Measurements from ENCODE around the gene TMEM132E.

TMEM132E gene

GRCh38 chr17:34570506-34570905 is 8.9 kb upstream of the TMEM132E start:
- DNase-seq (ENCODE audit: low read depth): no peak

DNA sequence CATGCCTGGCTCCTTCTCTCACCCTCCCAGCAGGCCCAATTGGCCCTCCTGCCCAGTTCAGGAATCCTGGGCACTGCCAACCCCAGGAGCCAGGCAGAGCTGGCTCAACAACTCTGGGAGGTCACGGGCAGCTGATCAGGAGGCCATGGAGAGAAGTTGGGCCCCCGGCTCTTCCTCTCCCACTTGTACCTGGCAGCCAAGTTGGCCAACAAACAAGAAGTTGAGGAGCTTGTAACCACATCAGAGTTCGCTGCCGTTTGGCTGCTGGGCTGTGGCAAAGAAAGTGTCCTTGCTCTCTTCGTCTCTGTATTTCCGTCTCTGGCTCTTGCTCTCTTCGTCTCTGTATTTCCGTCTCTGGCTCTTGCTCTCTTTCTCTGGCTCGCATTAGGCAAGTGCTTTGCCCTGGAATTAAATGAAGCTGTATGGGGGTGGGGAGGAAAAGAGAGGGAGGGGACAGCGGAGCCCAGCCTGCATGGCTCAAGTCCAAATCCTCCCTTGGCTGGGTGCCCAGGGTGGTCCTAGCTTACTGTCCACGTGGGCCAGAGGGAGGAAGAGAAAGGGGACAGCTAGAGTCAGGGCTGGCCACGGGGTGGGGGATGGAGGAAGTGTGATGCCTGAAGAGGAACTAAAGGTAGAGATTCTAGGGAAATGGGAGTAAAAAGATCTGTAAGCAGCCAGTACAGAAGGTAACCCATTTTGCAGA is 7.8 kb upstream of the TMEM132E start:
- DNase-seq (ENCODE audit: low read depth): no peak

DNA sequence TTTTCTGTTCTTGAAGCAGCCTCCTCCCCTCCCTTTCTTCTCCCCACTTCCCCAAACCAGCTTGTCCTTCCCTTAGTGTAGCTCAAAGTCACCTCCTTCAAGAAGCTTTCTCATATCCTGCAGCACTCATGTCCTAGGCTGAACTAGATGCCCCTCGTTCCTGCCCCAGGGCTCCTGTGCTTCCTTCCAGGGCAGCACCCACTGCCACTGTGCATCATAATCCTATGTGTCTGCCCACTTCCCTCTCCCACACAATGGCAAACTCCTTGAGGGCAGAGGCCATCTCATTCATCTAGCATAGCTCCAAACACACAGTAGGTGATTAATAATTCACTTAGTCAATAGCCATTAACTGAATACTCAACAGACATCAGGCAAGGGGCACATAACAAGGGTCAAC is 6.9 kb upstream of the TMEM132E start:
- DNase-seq (ENCODE audit: low read depth): no peak

- no peak for DNase-seq (ENCODE audit: low read depth)
These were observed 4.2 kb upstream of the TMEM132E start for GRCh38 chr17:34575182-34575581.

GRCh38 chr17:34578016-34578415 is 1.4 kb upstream of the TMEM132E start:
- DNase-seq (ENCODE audit: low read depth): no peak

- no peak for DNase-seq (ENCODE audit: low read depth)
These were observed 746 bp upstream of the TMEM132E start for GRCh38 chr17:34578656-34579016.

GRCh38 chr17:34579979-34580684 is 750 bp downstream of the TMEM132E start:
- DNase-seq (ENCODE audit: low read depth): no peak

- no peak for DNase-seq (ENCODE audit: low read depth)
These were observed 1.5 kb downstream of the TMEM132E start for GRCh38 chr17:34580685-34581445.

DNA sequence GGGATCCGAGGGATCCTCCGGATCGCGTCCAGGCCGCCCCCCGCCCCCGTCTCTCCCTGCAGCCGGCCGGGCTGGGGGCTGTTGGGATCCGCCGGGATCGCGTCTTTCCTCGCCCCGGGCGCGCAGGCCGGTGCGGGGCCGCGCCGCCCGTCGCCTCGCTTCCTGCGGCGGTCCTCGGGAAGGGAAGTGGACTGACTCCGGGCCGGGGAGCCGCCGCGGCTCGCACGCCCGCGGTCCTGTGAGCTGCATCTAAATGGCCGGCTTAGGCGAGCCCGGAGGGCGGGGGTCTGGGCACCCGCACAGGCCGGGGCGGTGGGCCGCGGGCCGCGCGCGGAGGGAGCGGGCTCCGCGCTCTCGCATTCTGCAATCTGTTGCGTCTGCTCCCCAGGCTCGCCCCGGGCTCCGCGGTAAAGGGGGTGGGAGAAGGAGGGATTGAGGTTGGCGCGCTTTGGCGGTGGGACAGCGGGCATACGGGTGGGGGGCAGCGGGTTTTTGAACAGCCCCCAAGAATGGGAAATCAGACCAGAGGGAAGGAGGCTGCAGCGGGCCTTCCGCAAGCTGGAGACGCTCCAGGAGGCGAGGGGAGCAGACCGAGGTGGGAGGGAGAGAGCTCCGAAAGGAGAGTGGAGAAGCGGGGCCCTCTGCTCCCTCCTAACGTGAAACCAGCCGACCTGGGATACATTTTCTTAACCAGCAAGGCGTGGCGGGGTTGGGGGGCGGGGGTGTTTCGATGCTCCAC is 2.2 kb downstream of the TMEM132E start:
- no peak for DNase-seq (ENCODE audit: low read depth)

GRCh38 chr17:34582185-34582900 is 3.0 kb downstream of the TMEM132E start:
- no peak for DNase-seq (ENCODE audit: low read depth)

- no peak for DNase-seq (ENCODE audit: low read depth)
These were observed 3.5 kb downstream of the TMEM132E start for GRCh38 chr17:34582901-34583245.

DNA sequence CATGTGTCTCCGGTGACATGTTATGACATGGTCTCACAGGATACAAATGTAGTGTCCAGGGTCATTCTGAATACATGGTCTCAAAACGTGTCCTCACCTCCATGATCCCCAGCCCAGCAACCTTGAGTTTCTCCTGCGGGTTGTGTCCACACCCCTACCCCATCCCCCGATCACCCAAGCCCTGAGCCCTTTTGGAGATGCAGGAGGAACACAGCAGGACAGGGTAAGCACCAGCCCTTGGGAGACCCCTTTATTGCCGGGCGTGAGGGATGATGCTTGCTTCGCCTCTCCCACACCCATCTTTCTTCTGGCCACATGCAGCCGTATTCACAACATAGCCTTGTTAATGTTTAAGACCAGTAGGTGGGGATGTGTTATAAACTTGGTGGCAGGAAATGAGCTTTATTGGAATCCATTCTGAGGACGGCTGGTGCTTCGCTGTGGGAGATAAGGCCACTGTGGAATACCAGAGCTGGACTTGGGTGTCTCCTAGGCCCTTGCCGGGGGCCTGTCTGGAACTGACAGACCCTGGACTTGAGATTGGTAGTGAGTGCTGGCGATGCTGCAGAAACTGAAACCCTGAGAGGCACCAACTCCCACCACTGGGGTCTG is 5.5 kb downstream of the TMEM132E start:
- DNase-seq (ENCODE audit: low read depth): no peak

- DNase-seq (ENCODE audit: low read depth): no peak
These were observed 7.0 kb downstream of the TMEM132E start for GRCh38 chr17:34586346-34586846.

- DNase-seq (ENCODE audit: low read depth): no peak
These were observed 8.9 kb downstream of the TMEM132E start for GRCh38 chr17:34588266-34588665.

- DNase-seq (ENCODE audit: low read depth): no peak
These were observed 10.0 kb downstream of the TMEM132E start for GRCh38 chr17:34589120-34589965.

- DNase-seq (ENCODE audit: low read depth): no peak
These were observed 12.6 kb downstream of the TMEM132E start for GRCh38 chr17:34592002-34592401.

- no peak for DNase-seq (ENCODE audit: low read depth)
These were observed 17.5 kb downstream of the TMEM132E start for GRCh38 chr17:34596920-34597319.

- DNase-seq (ENCODE audit: low read depth): no peak
These were observed 18.9 kb downstream of the TMEM132E start for GRCh38 chr17:34598161-34598776.

DNA sequence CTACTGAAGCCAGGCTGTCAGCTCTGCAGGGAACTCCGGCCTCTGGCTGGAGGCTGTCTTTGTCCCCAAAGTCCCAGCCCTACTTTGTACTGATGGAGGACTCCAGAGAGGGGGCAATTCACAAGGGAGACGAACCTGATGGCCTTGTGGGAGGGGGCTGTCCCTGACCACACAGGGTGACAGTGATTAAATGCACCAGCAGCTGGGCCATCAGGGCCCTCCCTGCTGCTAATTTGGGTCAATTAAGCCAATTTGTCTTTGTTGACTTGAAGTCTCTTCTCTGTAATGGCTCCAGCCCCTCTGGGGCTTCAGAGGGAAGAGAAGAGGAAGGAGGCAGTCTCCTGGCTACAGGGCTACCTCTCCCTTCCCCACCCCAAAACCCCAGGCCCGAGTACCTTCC is 22.0 kb downstream of the TMEM132E start:
- DNase-seq (ENCODE audit: low read depth): no peak

DNA sequence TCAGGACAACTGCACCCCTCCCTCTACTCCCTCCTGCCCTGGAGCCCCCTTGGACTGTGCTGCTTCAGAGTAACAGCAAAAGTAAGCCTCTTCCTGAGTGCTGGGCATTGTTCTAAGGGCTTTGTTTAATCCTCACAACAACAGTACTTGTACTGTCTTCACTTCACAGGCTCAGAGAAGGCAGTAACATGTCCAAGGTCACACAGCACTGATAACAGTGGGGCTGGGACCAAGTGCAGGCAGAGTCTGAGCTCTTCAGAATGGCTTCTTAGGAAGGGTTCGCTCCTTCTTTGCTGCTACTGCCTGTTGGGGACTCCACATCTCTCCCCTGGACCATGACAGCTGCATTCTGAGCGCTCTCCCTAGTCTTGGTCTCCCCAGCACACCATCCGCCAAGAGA is 24.6 kb downstream of the TMEM132E start:
- DNase-seq (ENCODE audit: low read depth): no peak

Measured in T-helper 22 cell (primary cell).